ENCODE data around the gene PCDHGB4.
"Not testable (repeated sequence)": the region's sequence is repeated elsewhere in the genome, so short reads cannot be mapped to it uniquely, and the experiment has no call there.

PCDHGB4 gene

GRCh38 chr5:141369994-141370848 lies 17.3 kb upstream of the PCDHGB4 start, which contains the start of gene PCDHGB3:
TSS of gene PCDHGB3 (plus strand) at chr5:141370242. CDS start at chr5:141370395, 153 bp downstream.
- Histone ChIP-seq H3K36me3 (ENCODE audit: insufficient read depth, low read length) (no peaks in the 10 kb centered on the region), H3K79me2 (ENCODE audit: control insufficient read depth, insufficient read depth, low read length, unreplicated experiment) (no peaks in the 10 kb centered on the region), H3K27ac (ENCODE audit: low read depth, low read length) (no peak within 1 kb of the TSS), H3K4me1 (ENCODE audit: control insufficient read depth, insufficient read depth, low read length, unreplicated experiment) (no peaks in the 10 kb centered on the region), H3K27me3 (ENCODE audit: insufficient read depth, low read length) (peaks cover 91% of the 10 kb centered on the region), H2AFZ (ENCODE audit: low read length, unreplicated experiment) (peak within 1 kb of the TSS; percentile 59), H3K4me3 (ENCODE audit: low read depth, low read length) (peak within 1 kb of the TSS; percentile 67)

GRCh38 chr5:141371572-141372475 lies 15.7 kb upstream of the PCDHGB4 start:
- no peaks in the 10 kb centered on the region for H3K4me1 ChIP-seq (ENCODE audit: control insufficient read depth, insufficient read depth, low read length, unreplicated experiment)
- H3K4me3 ChIP-seq (ENCODE audit: low read depth, low read length): no peak overlapping the region
- H2AFZ ChIP-seq (ENCODE audit: low read length, unreplicated experiment): no peak overlapping the region
- H3K79me2 ChIP-seq (ENCODE audit: control insufficient read depth, insufficient read depth, low read length, unreplicated experiment): no peaks in the 10 kb centered on the region
- no peak overlapping the region for H3K27ac ChIP-seq (ENCODE audit: low read depth, low read length)
- H3K36me3 ChIP-seq (ENCODE audit: insufficient read depth, low read length): no peaks in the 10 kb centered on the region
- peaks cover 77% of the 10 kb centered on the region for H3K27me3 ChIP-seq (ENCODE audit: insufficient read depth, low read length)

GRCh38 chr5:141373673-141374317 lies 13.7 kb upstream of the PCDHGB4 start, which contains the start of gene PCDHGA6:
TSS of gene PCDHGA6 (plus strand) at chr5:141373891. CDS start at chr5:141374084, 193 bp downstream.
- no peak within 1 kb of the TSS for H2AFZ ChIP-seq (ENCODE audit: low read length, unreplicated experiment)
- peaks cover 72% of the 10 kb centered on the region for H3K27me3 ChIP-seq (ENCODE audit: insufficient read depth, low read length)
- no peaks in the 10 kb centered on the region for H3K79me2 ChIP-seq (ENCODE audit: control insufficient read depth, insufficient read depth, low read length, unreplicated experiment)
- no peak within 1 kb of the TSS for H3K27ac ChIP-seq (ENCODE audit: low read depth, low read length)
- no peaks in the 10 kb centered on the region for H3K36me3 ChIP-seq (ENCODE audit: insufficient read depth, low read length)
- peak within 1 kb of the TSS; percentile 67 for H3K4me3 ChIP-seq (ENCODE audit: low read depth, low read length)
- H3K4me1 ChIP-seq (ENCODE audit: control insufficient read depth, insufficient read depth, low read length, unreplicated experiment): no peaks in the 10 kb centered on the region

- Histone ChIP-seq H3K36me3 (ENCODE audit: insufficient read depth, low read length) (no peaks in the 10 kb centered on the region), H3K4me3 (ENCODE audit: low read depth, low read length) (peak overlapping the region; percentile 67; the same call in 1 of the 2 replicates), H3K27me3 (ENCODE audit: insufficient read depth, low read length) (peaks cover 74% of the 10 kb centered on the region), H3K27ac (ENCODE audit: low read depth, low read length) (no peak overlapping the region), H3K4me1 (ENCODE audit: control insufficient read depth, insufficient read depth, low read length, unreplicated experiment) (no peaks in the 10 kb centered on the region), H3K79me2 (ENCODE audit: control insufficient read depth, insufficient read depth, low read length, unreplicated experiment) (no peaks in the 10 kb centered on the region), H2AFZ (ENCODE audit: low read length, unreplicated experiment) (no peak overlapping the region)
These were observed 12.9 kb upstream of the PCDHGB4 start for GRCh38 chr5:141374627-141375026.

GRCh38 chr5:141375444-141376155 lies 11.9 kb upstream of the PCDHGB4 start:
- H3K27ac ChIP-seq (ENCODE audit: low read depth, low read length); H2AFZ ChIP-seq (ENCODE audit: low read length, unreplicated experiment); H3K79me2 ChIP-seq (ENCODE audit: control insufficient read depth, insufficient read depth, low read length, unreplicated experiment); H3K4me1 ChIP-seq (ENCODE audit: control insufficient read depth, insufficient read depth, low read length, unreplicated experiment); H3K36me3 ChIP-seq (ENCODE audit: insufficient read depth, low read length); H3K4me3 ChIP-seq (ENCODE audit: low read depth, low read length): not testable (repeated sequence)
- H3K27me3 ChIP-seq (ENCODE audit: insufficient read depth, low read length): peaks cover 74% of the 10 kb centered on the region

- no peaks in the 10 kb centered on the region for H3K36me3 ChIP-seq (ENCODE audit: insufficient read depth, low read length)
- H3K4me3 ChIP-seq (ENCODE audit: low read depth, low read length): peak within 1 kb of the TSS; percentile 67
- peaks cover 80% of the 10 kb centered on the region for H3K27me3 ChIP-seq (ENCODE audit: insufficient read depth, low read length)
- H3K4me1 ChIP-seq (ENCODE audit: control insufficient read depth, insufficient read depth, low read length, unreplicated experiment): no peaks in the 10 kb centered on the region
- H3K79me2 ChIP-seq (ENCODE audit: control insufficient read depth, insufficient read depth, low read length, unreplicated experiment): no peaks in the 10 kb centered on the region
- H3K27ac ChIP-seq (ENCODE audit: low read depth, low read length): no peak within 1 kb of the TSS
- H2AFZ ChIP-seq (ENCODE audit: low read length, unreplicated experiment): no peak within 1 kb of the TSS
These were observed 4.8 kb upstream of the PCDHGB4 start, which contains the start of gene PCDHGA7 for GRCh38 chr5:141382469-141383294. TSS of gene PCDHGA7 (plus strand) at chr5:141382742. CDS start at chr5:141382900, 158 bp downstream.

- H3K36me3 ChIP-seq (ENCODE audit: insufficient read depth, low read length): no peaks in the 10 kb centered on the region
- H3K4me1 ChIP-seq (ENCODE audit: control insufficient read depth, insufficient read depth, low read length, unreplicated experiment): no peaks in the 10 kb centered on the region
- no peak overlapping the region for H3K27ac ChIP-seq (ENCODE audit: low read depth, low read length)
- H3K79me2 ChIP-seq (ENCODE audit: control insufficient read depth, insufficient read depth, low read length, unreplicated experiment): no peaks in the 10 kb centered on the region
- no peak overlapping the region for H2AFZ ChIP-seq (ENCODE audit: low read length, unreplicated experiment)
- no peak overlapping the region for H3K4me3 ChIP-seq (ENCODE audit: low read depth, low read length)
- H3K27me3 ChIP-seq (ENCODE audit: insufficient read depth, low read length): peaks cover 83% of the 10 kb centered on the region
These were observed 4.2 kb upstream of the PCDHGB4 start for GRCh38 chr5:141383345-141383744.

- Histone ChIP-seq H2AFZ (ENCODE audit: low read length, unreplicated experiment) (no peak overlapping the region), H3K27ac (ENCODE audit: low read depth, low read length) (no peak overlapping the region), H3K27me3 (ENCODE audit: insufficient read depth, low read length) (peaks cover 84% of the 10 kb centered on the region), H3K36me3 (ENCODE audit: insufficient read depth, low read length) (no peaks in the 10 kb centered on the region), H3K4me1 (ENCODE audit: control insufficient read depth, insufficient read depth, low read length, unreplicated experiment) (no peaks in the 10 kb centered on the region), H3K79me2 (ENCODE audit: control insufficient read depth, insufficient read depth, low read length, unreplicated experiment) (no peaks in the 10 kb centered on the region), H3K4me3 (ENCODE audit: low read depth, low read length) (no peak overlapping the region)
These were observed 2.8 kb upstream of the PCDHGB4 start for GRCh38 chr5:141384471-141385267.

- H3K4me3 ChIP-seq (ENCODE audit: low read depth, low read length): peak overlapping the region; percentile 36; the same call in 1 of the 2 replicates
- peaks cover 88% of the 10 kb centered on the region for H3K27me3 ChIP-seq (ENCODE audit: insufficient read depth, low read length)
- no peaks in the 10 kb centered on the region for H3K36me3 ChIP-seq (ENCODE audit: insufficient read depth, low read length)
- H2AFZ ChIP-seq (ENCODE audit: low read length, unreplicated experiment): no peak overlapping the region
- no peaks in the 10 kb centered on the region for H3K4me1 ChIP-seq (ENCODE audit: control insufficient read depth, insufficient read depth, low read length, unreplicated experiment)
- H3K79me2 ChIP-seq (ENCODE audit: control insufficient read depth, insufficient read depth, low read length, unreplicated experiment): no peaks in the 10 kb centered on the region
- no peak overlapping the region for H3K27ac ChIP-seq (ENCODE audit: low read depth, low read length)
These were observed 1.2 kb downstream of the PCDHGB4 start for GRCh38 chr5:141388661-141389060.
